ENCODE data around the gene NFIX.

DNA sequence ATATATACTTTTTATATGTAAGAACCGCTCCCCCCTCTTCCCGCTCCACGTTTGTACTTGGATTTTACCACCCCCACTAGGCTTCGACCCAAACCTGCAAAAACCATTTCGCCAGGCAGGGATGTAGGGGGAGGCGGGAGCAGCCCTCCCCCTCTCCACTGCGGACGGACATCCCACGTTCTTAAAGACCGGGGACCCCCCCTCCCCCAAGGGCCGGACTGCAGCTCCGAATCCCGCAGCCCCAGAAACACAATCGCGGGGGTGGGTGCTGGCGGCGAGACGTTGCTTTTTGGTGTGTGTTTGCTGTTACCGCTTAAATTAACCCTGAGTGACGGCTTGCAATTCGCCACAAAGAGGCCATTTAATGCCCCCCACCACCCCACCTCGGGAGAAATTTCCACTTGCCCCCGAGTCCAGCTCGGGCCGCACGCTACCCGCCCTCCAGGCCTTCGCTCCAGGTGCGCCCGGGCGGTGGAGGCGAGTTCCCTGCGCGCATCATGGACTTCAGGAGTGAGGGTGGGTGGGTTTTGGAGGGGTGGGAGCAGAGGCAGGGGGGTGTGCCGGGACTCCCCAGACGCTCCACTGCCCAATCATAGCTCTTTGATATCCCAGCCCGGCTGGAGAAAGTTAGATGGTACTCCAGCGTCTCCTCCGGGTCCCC lies 15.8 kb downstream of the NFIX start:
- TF ChIP-seq, protein P1, sequence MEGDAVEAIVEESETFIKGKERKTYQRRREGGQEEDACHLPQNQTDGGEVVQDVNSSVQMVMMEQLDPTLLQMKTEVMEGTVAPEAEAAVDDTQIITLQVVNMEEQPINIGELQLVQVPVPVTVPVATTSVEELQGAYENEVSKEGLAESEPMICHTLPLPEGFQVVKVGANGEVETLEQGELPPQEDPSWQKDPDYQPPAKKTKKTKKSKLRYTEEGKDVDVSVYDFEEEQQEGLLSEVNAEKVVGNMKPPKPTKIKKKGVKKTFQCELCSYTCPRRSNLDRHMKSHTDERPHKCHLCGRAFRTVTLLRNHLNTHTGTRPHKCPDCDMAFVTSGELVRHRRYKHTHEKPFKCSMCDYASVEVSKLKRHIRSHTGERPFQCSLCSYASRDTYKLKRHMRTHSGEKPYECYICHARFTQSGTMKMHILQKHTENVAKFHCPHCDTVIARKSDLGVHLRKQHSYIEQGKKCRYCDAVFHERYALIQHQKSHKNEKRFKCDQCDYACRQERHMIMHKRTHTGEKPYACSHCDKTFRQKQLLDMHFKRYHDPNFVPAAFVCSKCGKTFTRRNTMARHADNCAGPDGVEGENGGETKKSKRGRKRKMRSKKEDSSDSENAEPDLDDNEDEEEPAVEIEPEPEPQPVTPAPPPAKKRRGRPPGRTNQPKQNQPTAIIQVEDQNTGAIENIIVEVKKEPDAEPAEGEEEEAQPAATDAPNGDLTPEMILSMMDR (IDR thresholded peaks at IDR 0.05): no peak
- no peak for TF ChIP-seq POLR2A (IDR thresholded peaks at IDR 0.05)

Data from body of pancreas (tissue), 4 donors.